Osteoblast (primary cell): ENCODE measurements around the gene ALKBH5. TPM values are rescaled to one million over a fixed set of nuclear protein-coding genes. Genes with fewer than 3 reads are reported as not detected.

Experiments
- DNase-seq: peaks from one replicate; pipeline ENCODE4 v3.0.0; 2011; ENCODE audit warnings: low spot score, mixed read lengths; ENCODE audit not compliant: insufficient read length; ENCODE audit errors: missing footprints
- H2AFZ ChIP-seq: 2 replicates; pipeline ENCODE4 v1.6.0; 2011; ENCODE audit warnings: mild to moderate bottlenecking, low read length
- H3K27ac ChIP-seq: 2 replicates; pipeline ENCODE4 v1.5.1; 2011; ENCODE audit warnings: mild to moderate bottlenecking, low read depth, low read length, moderate library complexity
- H3K27me3 ChIP-seq: 2 replicates; pipeline ENCODE4 v1.6.0; 2012; ENCODE audit warnings: mild to moderate bottlenecking, control low read depth, inconsistent platforms, low read length, moderate library complexity; ENCODE audit not compliant: insufficient read depth
- H3K36me3 ChIP-seq: 2 replicates; pipeline ENCODE4 v1.5.1; 2011; ENCODE audit warnings: mild to moderate bottlenecking, low read length, control low read depth, moderate library complexity; ENCODE audit not compliant: insufficient read depth
- H3K4me1 ChIP-seq: 2 replicates; pipeline ENCODE4 v1.5.1; 2011; ENCODE audit warnings: mild to moderate bottlenecking, low read length, control low read depth, moderate library complexity; ENCODE audit not compliant: insufficient read depth
- H3K4me2 ChIP-seq: 2 replicates; pipeline ENCODE4 v1.6.0; 2011; ENCODE audit warnings: mild to moderate bottlenecking, low read length; ENCODE audit not compliant: insufficient read depth
- H3K4me3 ChIP-seq: fragments of 200-600 bp; sonication (generic); 3 replicates; pipeline ENCODE4 v1.5.1; 2012; ENCODE audit warnings: mild to moderate bottlenecking, low read length, inconsistent platforms; ENCODE audit not compliant: insufficient read depth
- H3K79me2 ChIP-seq: 2 replicates; pipeline ENCODE4 v1.6.0; 2012; ENCODE audit warnings: mild to moderate bottlenecking, low read length, control low read depth, inconsistent platforms; ENCODE audit not compliant: insufficient read depth
- H3K9me3 ChIP-seq: 2 replicates; pipeline ENCODE4 v1.5.1; 2011; ENCODE audit warnings: low read depth, low read length, control low read depth
- H4K20me1 ChIP-seq: 2 replicates; pipeline ENCODE4 v1.6.0; 2012; ENCODE audit warnings: mild to moderate bottlenecking, low read length, control low read depth; ENCODE audit not compliant: insufficient read depth
- CTCF ChIP-seq: IDR thresholded peaks from 2 replicates; pipeline ENCODE4 v1.5.1; 2011; ENCODE audit warnings: mild to moderate bottlenecking, low read depth, low read length, moderate library complexity; ENCODE audit errors: extremely low read depth
- total RNA-seq: library from RNA; depleted of rRNA; stranded (reverse); fragments of >200 nt; gene quantifications from 2 replicates; pipeline ENCODE4 v1.2.3, GENCODE V29; 2012

Gene ALKBH5
- total RNA-seq, 1 donor = 125 TPM

GRCh38 chr17:18253947-18254821, 70.6 kb downstream of the ALKBH5 start:
- Histone ChIP-seq H2AFZ (no peak overlapping the region), H4K20me1 (peaks cover 37% of the 10 kb centered on the region), H3K79me2 (peaks cover 52% of the 10 kb centered on the region)

GRCh38 chr17:18254888-18255649, 71.4 kb downstream of the ALKBH5 start:
- H3K79me2 ChIP-seq = peaks cover 52% of the 10 kb centered on the region
- no peaks in the 10 kb centered on the region for H3K9me3 ChIP-seq
- DNase-seq = no peak
- peaks cover 66% of the 10 kb centered on the region for H3K36me3 ChIP-seq
- H4K20me1 ChIP-seq = peaks cover 37% of the 10 kb centered on the region
- TF ChIP-seq CTCF = no peak
- H3K4me3 ChIP-seq = no peak overlapping the region
- H3K4me2 ChIP-seq = no peak overlapping the region
- H3K27me3 ChIP-seq = no peaks in the 10 kb centered on the region
- no peak overlapping the region for H3K27ac ChIP-seq
- no peak overlapping the region for H2AFZ ChIP-seq
- H3K4me1 ChIP-seq = peaks cover 16% of the 10 kb centered on the region

More at GRCh38 chr17:18253947-18254821, 70.6 kb downstream of the ALKBH5 start:
- Histone ChIP-seq H3K27ac (no peak overlapping the region), H3K36me3 (peaks cover 71% of the 10 kb centered on the region), H3K4me3 (no peak overlapping the region), H3K4me2 (no peak overlapping the region), H3K27me3 (no peaks in the 10 kb centered on the region), H3K4me1 (peaks cover 15% of the 10 kb centered on the region), H3K9me3 (no peaks in the 10 kb centered on the region)
- no peak for DNase-seq
- no peak for TF ChIP-seq CTCF

GRCh38 chr17:18256351-18256750, 72.7 kb downstream of the ALKBH5 start:
- Histone ChIP-seq H3K79me2 (peaks cover 59% of the 10 kb centered on the region), H3K4me1 (peaks cover 22% of the 10 kb centered on the region), H3K9me3 (no peaks in the 10 kb centered on the region), H3K4me3 (no peak overlapping the region), H3K27me3 (no peaks in the 10 kb centered on the region), H3K27ac (no peak overlapping the region), H3K4me2 (no peak overlapping the region), H3K36me3 (peaks cover 53% of the 10 kb centered on the region), H4K20me1 (peaks cover 33% of the 10 kb centered on the region), H2AFZ (no peak overlapping the region)
- DNase-seq = no peak
- TF ChIP-seq CTCF = no peak

- Histone ChIP-seq H3K27ac (peak overlapping the region; percentile 86), H4K20me1 (peaks cover 33% of the 10 kb centered on the region), H3K27me3 (no peaks in the 10 kb centered on the region), H3K4me1 (peaks cover 27% of the 10 kb centered on the region), H3K4me3 (peak overlapping the region; percentile 98), H3K36me3 (peaks cover 49% of the 10 kb centered on the region), H2AFZ (no peak overlapping the region), H3K79me2 (peaks cover 63% of the 10 kb centered on the region), H3K4me2 (peak overlapping the region; percentile 92), H3K9me3 (no peaks in the 10 kb centered on the region)
- no peak for TF ChIP-seq CTCF
- no peak for DNase-seq
Measured at GRCh38 chr17:18256776-18257175, 73.1 kb downstream of the ALKBH5 start.
